Tibial nerve (tissue), 4 donors: ENCODE results near the gene ACP1. TPM values are rescaled to one million over a fixed set of nuclear protein-coding genes. Genes with fewer than 3 reads are reported as not detected.

Source experiments
- DNase-seq, 2 donors: peaks; one replicate each; pipeline ENCODE4 v3.0.0-alpha.2; 2019; ENCODE audit warnings: low spot score in 2 of 2
- H3K27ac ChIP-seq, 4 donors: fragments of 200-600 bp; sonication (generic) in 3 of 4; one replicate each; pipeline ENCODE4 v1.5.1; 2017 to 2019; ENCODE audit warnings: mild to moderate bottlenecking in 1 of 4
- H3K27me3 ChIP-seq, 2 donors: fragments of 200-600 bp; sonication (generic) in 1 of 2; one replicate each; pipeline versions ENCODE4 v1.5.1 to v1.6.0; 2017 to 2019
- H3K36me3 ChIP-seq, 3 donors: fragments of 200-600 bp; sonication (generic); one replicate each; pipeline ENCODE4 v1.5.1; 2018 to 2019
- H3K4me1 ChIP-seq, 4 donors: fragments of 200-600 bp; sonication (generic) in 3 of 4; one replicate each; pipeline ENCODE4 v1.5.1; 2017 to 2019
- H3K4me3 ChIP-seq, 4 donors: fragments of 200-600 bp; sonication (generic) in 3 of 4; one replicate each; pipeline ENCODE4 v1.5.1; 2017 to 2019; ENCODE audit warnings: mild to moderate bottlenecking in 1 of 4, moderate library complexity in 1 of 4
- H3K9me3 ChIP-seq, 4 donors: fragments of 200-600 bp; sonication (generic) in 3 of 4; one replicate each; pipeline ENCODE4 v1.5.1; 2017 to 2019
- EP300 ChIP-seq, 2 donors: sonication (generic); formaldehyde crosslinking; IDR thresholded peaks; one replicate each; pipeline ENCODE4 v1.6.1; 2017; ENCODE audit warnings: antibody characterized with exemption in 2 of 2, mild to moderate bottlenecking in 1 of 2
- POLR2A ChIP-seq, 2 donors: fragments of 450-650 bp; IDR thresholded peaks; one replicate each; pipeline ENCODE4 v1.6.1; 2017; ENCODE audit warnings: antibody characterized with exemption in 2 of 2, mild to moderate bottlenecking in 2 of 2, moderate library complexity in 2 of 2
- WGBS, 2 donors: methylation state at CpG; one replicate each; pipeline ENCODE4 v1.1.5; 2018; 5-methylcytosine and 5-hydroxymethylcytosine counted together
- total RNA-seq, 4 donors: library from RNA; depleted of rRNA; stranded (reverse); fragments of >200 nt; gene quantifications; one replicate each; pipeline ENCODE4 v1.1.0, GENCODE V29; 2016
- TF ChIP-seq, protein P1 (sequence below), 5 experiments: fragments of 200-600 bp in 3 of 5; fragments of 450-650 bp in 2 of 5; sonication (generic) in 3 of 5; IDR thresholded peaks; one replicate each; pipeline ENCODE4 v1.5.1; 2016 to 2019; ENCODE audit warnings: antibody characterized with exemption in 5 of 5, mild to moderate bottlenecking in 3 of 5, moderate library complexity in 2 of 5

ACP1 gene
- total RNA-seq, 4 donors from 2014 or later: 31.2 to 71.2 (median 52.5) TPM

DNA sequence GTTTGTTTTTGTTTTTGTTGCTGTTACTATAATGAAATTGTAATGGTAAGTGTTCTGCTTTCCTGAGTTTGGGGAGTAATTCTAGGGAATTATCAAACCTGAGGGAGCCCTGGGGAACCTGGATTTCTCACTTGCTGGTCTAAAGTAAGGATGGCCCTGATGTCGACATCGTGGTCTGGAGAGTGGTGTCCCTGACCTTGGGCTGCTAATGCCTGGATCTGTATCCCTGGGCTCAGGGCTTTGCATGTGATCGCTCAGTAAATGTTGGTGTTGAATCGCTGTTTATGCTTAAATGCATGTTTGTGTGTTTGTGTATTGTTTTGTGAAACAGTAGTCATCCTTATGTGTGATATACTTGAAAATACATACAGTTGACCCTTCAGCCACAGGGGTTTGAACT lies 6.1 kb downstream of the ACP1 start:
- 91 to 93% methylated on average over 4 of the region's 4 CpGs for WGBS, 2 donors
- Histone ChIP-seq H3K9me3 (no peaks in the 10 kb centered on the region), H3K4me1 (peaks cover 0 to 39% (median 3%) of the 10 kb centered on the region in 4 donors), H3K4me3 (no peak overlapping the region), H3K27ac (no peak overlapping the region), H3K27me3 (no peaks in the 10 kb centered on the region), H3K36me3 (peaks cover 0 to 36% (median 0%) of the 10 kb centered on the region in 3 donors)
- TF ChIP-seq, protein P1, sequence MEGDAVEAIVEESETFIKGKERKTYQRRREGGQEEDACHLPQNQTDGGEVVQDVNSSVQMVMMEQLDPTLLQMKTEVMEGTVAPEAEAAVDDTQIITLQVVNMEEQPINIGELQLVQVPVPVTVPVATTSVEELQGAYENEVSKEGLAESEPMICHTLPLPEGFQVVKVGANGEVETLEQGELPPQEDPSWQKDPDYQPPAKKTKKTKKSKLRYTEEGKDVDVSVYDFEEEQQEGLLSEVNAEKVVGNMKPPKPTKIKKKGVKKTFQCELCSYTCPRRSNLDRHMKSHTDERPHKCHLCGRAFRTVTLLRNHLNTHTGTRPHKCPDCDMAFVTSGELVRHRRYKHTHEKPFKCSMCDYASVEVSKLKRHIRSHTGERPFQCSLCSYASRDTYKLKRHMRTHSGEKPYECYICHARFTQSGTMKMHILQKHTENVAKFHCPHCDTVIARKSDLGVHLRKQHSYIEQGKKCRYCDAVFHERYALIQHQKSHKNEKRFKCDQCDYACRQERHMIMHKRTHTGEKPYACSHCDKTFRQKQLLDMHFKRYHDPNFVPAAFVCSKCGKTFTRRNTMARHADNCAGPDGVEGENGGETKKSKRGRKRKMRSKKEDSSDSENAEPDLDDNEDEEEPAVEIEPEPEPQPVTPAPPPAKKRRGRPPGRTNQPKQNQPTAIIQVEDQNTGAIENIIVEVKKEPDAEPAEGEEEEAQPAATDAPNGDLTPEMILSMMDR (IDR thresholded peaks at IDR 0.05): no peak
- TF ChIP-seq EP300 (IDR thresholded peaks at IDR 0.05): no peak
- no peak for TF ChIP-seq POLR2A (IDR thresholded peaks at IDR 0.05)
- no peak for DNase-seq

DNA sequence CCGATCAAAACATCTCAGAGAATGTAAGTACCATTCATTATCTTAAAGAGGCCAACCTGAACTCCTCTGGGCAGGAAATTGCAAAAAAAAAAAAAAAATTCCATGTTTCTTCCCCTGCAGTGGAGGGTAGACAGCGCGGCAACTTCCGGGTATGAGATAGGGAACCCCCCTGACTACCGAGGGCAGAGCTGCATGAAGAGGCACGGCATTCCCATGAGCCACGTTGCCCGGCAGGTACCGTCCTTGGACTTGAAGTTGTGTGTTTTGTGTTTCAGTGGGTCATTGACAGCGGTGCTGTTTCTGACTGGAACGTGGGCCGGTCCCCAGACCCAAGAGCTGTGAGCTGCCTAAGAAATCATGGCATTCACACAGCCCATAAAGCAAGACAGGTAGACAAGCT lies 7.2 kb downstream of the ACP1 start:
- no peaks in the 10 kb centered on the region for H3K27me3 ChIP-seq
- no peak for TF ChIP-seq EP300 (IDR thresholded peaks at IDR 0.05)
- TF ChIP-seq, protein P1 (IDR thresholded peaks at IDR 0.05): no peak
- no peak for TF ChIP-seq POLR2A (IDR thresholded peaks at IDR 0.05)
- H3K36me3 ChIP-seq: peaks cover 0 to 42% (median 0%) of the 10 kb centered on the region in 3 donors
- no peak for DNase-seq
- H3K4me1 ChIP-seq: peaks cover 0 to 28% (median 0%) of the 10 kb centered on the region in 4 donors
- H3K4me3 ChIP-seq: no peak overlapping the region
- H3K27ac ChIP-seq: no peak overlapping the region
- 88 to 91% methylated on average over 12 of the region's 12 CpGs for WGBS, 2 donors
- no peaks in the 10 kb centered on the region for H3K9me3 ChIP-seq

DNA sequence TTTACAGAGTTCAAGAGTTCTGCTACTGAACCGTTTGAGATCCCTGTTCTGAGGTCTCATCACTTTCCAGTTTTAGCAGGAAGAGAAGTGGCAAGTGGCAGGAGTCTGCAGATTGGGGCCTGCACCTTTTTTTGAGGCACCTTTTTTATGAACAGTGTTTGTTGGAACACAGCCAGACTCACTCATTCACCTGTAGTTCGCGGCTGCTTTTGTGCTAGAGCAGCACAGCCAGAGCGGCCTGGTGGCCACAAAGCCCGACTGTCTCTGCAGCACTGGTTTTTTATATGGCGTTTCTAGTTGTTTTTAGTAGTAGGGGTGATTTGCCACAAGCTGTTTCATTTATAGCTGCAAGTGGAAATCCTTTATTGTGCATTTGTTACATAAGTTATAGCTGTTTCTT lies 8.6 kb downstream of the ACP1 start:
- H3K9me3 ChIP-seq: no peaks in the 10 kb centered on the region
- peaks cover 0 to 15% (median 0%) of the 10 kb centered on the region in 4 donors for H3K4me1 ChIP-seq
- H3K36me3 ChIP-seq: peaks cover 0 to 56% (median 0%) of the 10 kb centered on the region in 3 donors
- no peak overlapping the region for H3K4me3 ChIP-seq
- H3K27me3 ChIP-seq: no peaks in the 10 kb centered on the region
- no peak overlapping the region for H3K27ac ChIP-seq
- DNase-seq: no peak
- TF ChIP-seq POLR2A (IDR thresholded peaks at IDR 0.05): no peak
- TF ChIP-seq, protein P1 (IDR thresholded peaks at IDR 0.05): no peak
- TF ChIP-seq EP300 (IDR thresholded peaks at IDR 0.05): no peak
- WGBS, 2 donors: 65 to 66% methylated on average over 6 of the region's 6 CpGs

DNA sequence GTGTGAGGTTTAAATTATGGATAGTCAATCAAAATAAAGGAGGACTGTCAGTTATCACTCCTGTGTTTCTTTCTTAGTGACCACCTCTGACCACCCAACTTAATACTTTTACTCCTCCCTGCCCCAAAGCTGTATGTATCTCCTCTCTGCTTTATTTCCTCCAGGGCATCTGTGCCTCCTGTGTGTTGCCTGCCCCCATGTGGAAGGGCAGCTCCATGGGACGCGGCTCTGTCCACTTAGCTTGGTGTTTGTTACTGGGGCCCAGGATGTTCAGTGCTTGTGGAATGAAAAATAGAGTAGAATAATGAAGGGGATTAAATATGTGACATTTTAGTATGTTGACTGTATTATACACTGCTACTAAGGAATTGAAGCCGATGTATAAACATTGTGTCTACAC lies 9.8 kb downstream of the ACP1 start:
- no peaks in the 10 kb centered on the region for H3K27me3 ChIP-seq
- H3K9me3 ChIP-seq: no peaks in the 10 kb centered on the region
- H3K27ac ChIP-seq: no peak overlapping the region
- DNase-seq: no peak
- peaks cover 0 to 67% (median 0%) of the 10 kb centered on the region in 3 donors for H3K36me3 ChIP-seq
- peaks cover 0 to 3% (median 0%) of the 10 kb centered on the region in 4 donors for H3K4me1 ChIP-seq
- H3K4me3 ChIP-seq: no peak overlapping the region
- 94% methylated on average over 3 of the region's 3 CpGs for WGBS, 2 donors
- TF ChIP-seq, protein P1 (IDR thresholded peaks at IDR 0.05): no peak
- TF ChIP-seq POLR2A (IDR thresholded peaks at IDR 0.05) (no peak), EP300 (IDR thresholded peaks at IDR 0.05) (no peak)

DNA sequence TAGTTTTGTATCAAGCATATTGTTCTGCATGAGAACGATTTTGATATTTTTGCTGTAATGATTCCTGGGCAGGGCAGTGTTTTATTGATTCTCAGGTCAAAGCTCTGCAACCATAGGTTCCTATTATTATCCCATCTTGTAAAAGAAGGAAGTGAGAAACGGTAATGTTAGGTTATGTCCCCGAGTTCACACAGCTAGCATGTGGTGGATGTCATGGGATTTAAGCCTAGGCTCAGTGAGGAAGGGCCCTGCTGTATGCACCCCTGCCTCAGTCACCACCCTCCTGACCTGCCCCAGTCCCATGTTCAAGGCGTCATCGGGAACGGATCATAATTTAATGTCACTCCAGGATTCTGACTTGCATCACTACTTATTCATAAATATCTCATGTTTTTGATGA lies 10.7 kb downstream of the ACP1 start:
- Histone ChIP-seq H3K4me1 (no peaks in the 10 kb centered on the region), H3K36me3 (peaks cover 0 to 72% (median 0%) of the 10 kb centered on the region in 3 donors), H3K9me3 (no peaks in the 10 kb centered on the region), H3K27ac (no peak overlapping the region), H3K4me3 (no peak overlapping the region), H3K27me3 (no peaks in the 10 kb centered on the region)
- DNase-seq: no peak
- TF ChIP-seq, protein P1 (IDR thresholded peaks at IDR 0.05): no peak
- TF ChIP-seq POLR2A (IDR thresholded peaks at IDR 0.05): no peak
- 76 to 81% methylated on average over 6 of the region's 6 CpGs for WGBS, 2 donors
